HL-60 (cell line): ENCODE results near the gene TTLL7.

Experiments used
- DNase-seq, 2 experiments: peaks; one replicate each; pipeline ENCODE4 v3.0.0-alpha.2; 2010 to 2020; ENCODE audit warnings: low read depth in 1 of 2, low spot score in 1 of 2
- H3K27ac ChIP-seq: fragments of 250-450 bp; sonication (Bioruptor Pico); replicated peaks from 2 replicates; pipeline ENCODE4 v1.5.1; 2020; ENCODE audit warnings: mild to moderate bottlenecking, moderate library complexity
- H3K27me3 ChIP-seq: fragments of 250-450 bp; sonication (Bioruptor Pico); 2 replicates; pipeline ENCODE4 v1.5.1; 2021; ENCODE audit warnings: mild to moderate bottlenecking, moderate library complexity; ENCODE audit not compliant: insufficient read depth, poor library complexity, severe bottlenecking
- H3K4me3 ChIP-seq: replicated peaks from 2 replicates; pipeline ENCODE4 v1.5.1; 2011; ENCODE audit warnings: mild to moderate bottlenecking, control low read depth, low read length; ENCODE audit not compliant: insufficient read depth
- CTCF ChIP-seq: IDR thresholded peaks from one replicate; pipeline ENCODE4 v1.5.1; 2011; ENCODE audit warnings: low read length, control low read depth, inconsistent platforms; ENCODE audit not compliant: insufficient read depth
- GABPA ChIP-seq: IDR thresholded peaks from 2 replicates; pipeline ENCODE4 v1.6.1; 2012; ENCODE audit warnings: low read depth
- POLR2AphosphoS5 ChIP-seq: IDR thresholded peaks from 2 replicates; pipeline ENCODE4 v1.6.1; 2012; ENCODE audit warnings: low read depth
- SPI1 ChIP-seq: IDR thresholded peaks from 2 replicates; pipeline ENCODE4 v1.6.1; 2012; ENCODE audit warnings: low read depth, mild to moderate bottlenecking, borderline replicate concordance
- TF ChIP-seq, protein P1 (sequence below): IDR thresholded peaks from 2 replicates; pipeline ENCODE4 v1.6.1; 2012; ENCODE audit warnings: low read depth; ENCODE audit not compliant: insufficient replicate concordance

Gene TTLL7

DNA sequence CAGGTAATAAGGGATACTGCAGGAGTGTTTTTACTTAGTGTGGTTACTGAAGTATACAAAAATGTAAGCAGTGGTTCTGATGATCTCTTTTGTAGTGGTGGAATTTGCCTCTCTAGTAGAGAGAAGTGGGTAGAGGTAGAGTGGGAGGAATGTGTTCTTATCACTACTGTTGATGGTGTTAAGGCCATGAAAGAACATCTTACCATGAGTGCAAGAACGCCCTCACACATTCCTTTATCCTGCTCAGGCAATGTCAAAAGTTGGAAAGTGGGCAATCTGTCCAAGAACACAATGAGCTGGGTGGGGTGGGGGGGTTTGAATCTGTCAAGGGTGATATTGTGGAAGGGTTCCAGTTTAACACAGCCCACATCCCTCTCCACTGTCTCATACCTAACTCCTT lies 78.6 kb downstream of the TTLL7 start:
- H3K27ac ChIP-seq, result no peak overlapping the region
- no peak overlapping the region for H3K4me3 ChIP-seq
- TF ChIP-seq, protein P1, sequence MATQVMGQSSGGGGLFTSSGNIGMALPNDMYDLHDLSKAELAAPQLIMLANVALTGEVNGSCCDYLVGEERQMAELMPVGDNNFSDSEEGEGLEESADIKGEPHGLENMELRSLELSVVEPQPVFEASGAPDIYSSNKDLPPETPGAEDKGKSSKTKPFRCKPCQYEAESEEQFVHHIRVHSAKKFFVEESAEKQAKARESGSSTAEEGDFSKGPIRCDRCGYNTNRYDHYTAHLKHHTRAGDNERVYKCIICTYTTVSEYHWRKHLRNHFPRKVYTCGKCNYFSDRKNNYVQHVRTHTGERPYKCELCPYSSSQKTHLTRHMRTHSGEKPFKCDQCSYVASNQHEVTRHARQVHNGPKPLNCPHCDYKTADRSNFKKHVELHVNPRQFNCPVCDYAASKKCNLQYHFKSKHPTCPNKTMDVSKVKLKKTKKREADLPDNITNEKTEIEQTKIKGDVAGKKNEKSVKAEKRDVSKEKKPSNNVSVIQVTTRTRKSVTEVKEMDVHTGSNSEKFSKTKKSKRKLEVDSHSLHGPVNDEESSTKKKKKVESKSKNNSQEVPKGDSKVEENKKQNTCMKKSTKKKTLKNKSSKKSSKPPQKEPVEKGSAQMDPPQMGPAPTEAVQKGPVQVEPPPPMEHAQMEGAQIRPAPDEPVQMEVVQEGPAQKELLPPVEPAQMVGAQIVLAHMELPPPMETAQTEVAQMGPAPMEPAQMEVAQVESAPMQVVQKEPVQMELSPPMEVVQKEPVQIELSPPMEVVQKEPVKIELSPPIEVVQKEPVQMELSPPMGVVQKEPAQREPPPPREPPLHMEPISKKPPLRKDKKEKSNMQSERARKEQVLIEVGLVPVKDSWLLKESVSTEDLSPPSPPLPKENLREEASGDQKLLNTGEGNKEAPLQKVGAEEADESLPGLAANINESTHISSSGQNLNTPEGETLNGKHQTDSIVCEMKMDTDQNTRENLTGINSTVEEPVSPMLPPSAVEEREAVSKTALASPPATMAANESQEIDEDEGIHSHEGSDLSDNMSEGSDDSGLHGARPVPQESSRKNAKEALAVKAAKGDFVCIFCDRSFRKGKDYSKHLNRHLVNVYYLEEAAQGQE, result no peak
- TF ChIP-seq SPI1, result no peak
- TF ChIP-seq GABPA, result no peak
- no peak for TF ChIP-seq CTCF
- TF ChIP-seq POLR2AphosphoS5, result no peak
- no peak for DNase-seq
- H3K27me3 ChIP-seq, result no peaks in the 10 kb centered on the region

DNA sequence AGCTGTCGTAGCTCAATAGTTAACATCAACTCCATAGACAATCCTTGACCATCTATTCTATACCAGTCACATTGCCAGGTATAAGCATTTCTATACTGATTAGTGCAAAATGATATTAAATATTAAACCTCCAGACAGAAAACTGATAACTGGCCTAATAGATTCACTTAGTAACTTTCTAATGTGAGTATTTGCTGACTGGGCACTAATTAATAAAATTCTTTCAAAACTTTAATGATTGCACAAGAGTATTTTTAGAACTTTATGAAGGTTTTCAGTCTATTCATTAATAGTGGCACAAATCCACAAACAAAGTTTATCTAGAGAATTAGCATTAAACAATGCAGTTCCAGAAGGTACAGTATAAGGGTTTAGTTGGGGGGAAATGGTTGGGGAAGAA lies 79.1 kb downstream of the TTLL7 start:
- no peak overlapping the region for H3K27ac ChIP-seq
- no peak overlapping the region for H3K4me3 ChIP-seq
- H3K27me3 ChIP-seq, result no peaks in the 10 kb centered on the region
- TF ChIP-seq, protein P1, result no peak
- TF ChIP-seq POLR2AphosphoS5, result no peak
- TF ChIP-seq CTCF, result no peak
- TF ChIP-seq GABPA, result no peak
- TF ChIP-seq SPI1, result no peak
- no peak for DNase-seq

GRCh38 chr1:83918688-83919285 lies 80.1 kb downstream of the TTLL7 start:
- H3K27me3 ChIP-seq, result no peaks in the 10 kb centered on the region
- DNase-seq, result no peak
- H3K27ac ChIP-seq, result no peak overlapping the region
- no peak for TF ChIP-seq SPI1
- TF ChIP-seq GABPA, result no peak
- no peak for TF ChIP-seq CTCF
- TF ChIP-seq, protein P1, result no peak
- no peak for TF ChIP-seq POLR2AphosphoS5
- H3K4me3 ChIP-seq, result no peak overlapping the region
